Mammary epithelial cell (primary cell): ENCODE measurements around the gene PDIA6.

Experiments
- EZH2 ChIP-seq: IDR thresholded peaks from 2 replicates; pipeline ENCODE4 v1.6.1; 2012; ENCODE audit warnings: low read length, inconsistent platforms, borderline replicate concordance
- TF ChIP-seq, protein P1 (sequence below), 2 donors: IDR thresholded peaks in 1 of 2; conservative IDR thresholded peaks in 1 of 2; 2 replicates each; pipeline ENCODE4 v1.5.1; 2011 to 2012; ENCODE audit warnings: inconsistent platforms in 2 of 2, low read length in 2 of 2, mild to moderate bottlenecking in 2 of 2, control low read depth in 1 of 2, low read depth in 1 of 2; ENCODE audit not compliant: insufficient read depth in 1 of 2; ENCODE audit errors: extremely low read depth in 1 of 2

DNA sequence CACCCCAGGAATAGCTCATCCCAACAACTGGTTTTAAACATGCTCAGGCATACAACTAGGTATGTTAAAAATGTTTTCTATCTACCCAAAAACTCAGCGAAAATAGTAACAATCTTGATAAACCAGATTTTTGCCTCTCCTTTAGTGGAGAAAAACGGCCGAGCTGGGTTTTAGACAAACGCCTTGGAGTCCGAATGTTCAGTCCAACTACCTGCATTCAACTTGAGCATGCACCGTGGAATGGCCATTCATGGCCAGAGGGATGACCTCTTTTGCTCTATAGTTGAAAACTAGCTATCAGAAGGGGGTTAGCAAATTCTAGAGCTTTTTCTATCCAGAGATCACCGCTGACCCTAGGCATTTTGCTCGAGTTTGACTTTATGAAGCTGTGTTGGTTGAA lies 30.8 kb downstream of the PDIA6 start:
- TF ChIP-seq, protein P1, sequence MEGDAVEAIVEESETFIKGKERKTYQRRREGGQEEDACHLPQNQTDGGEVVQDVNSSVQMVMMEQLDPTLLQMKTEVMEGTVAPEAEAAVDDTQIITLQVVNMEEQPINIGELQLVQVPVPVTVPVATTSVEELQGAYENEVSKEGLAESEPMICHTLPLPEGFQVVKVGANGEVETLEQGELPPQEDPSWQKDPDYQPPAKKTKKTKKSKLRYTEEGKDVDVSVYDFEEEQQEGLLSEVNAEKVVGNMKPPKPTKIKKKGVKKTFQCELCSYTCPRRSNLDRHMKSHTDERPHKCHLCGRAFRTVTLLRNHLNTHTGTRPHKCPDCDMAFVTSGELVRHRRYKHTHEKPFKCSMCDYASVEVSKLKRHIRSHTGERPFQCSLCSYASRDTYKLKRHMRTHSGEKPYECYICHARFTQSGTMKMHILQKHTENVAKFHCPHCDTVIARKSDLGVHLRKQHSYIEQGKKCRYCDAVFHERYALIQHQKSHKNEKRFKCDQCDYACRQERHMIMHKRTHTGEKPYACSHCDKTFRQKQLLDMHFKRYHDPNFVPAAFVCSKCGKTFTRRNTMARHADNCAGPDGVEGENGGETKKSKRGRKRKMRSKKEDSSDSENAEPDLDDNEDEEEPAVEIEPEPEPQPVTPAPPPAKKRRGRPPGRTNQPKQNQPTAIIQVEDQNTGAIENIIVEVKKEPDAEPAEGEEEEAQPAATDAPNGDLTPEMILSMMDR (conservative IDR thresholded peaks at IDR 0.05 in 1 of 2, IDR thresholded peaks at IDR 0.05 in 1 of 2; ENCODE audit: extremely low read depth in 1 of 2, insufficient read depth in 1 of 2, low read depth in 1 of 2, low read length in 2 of 2): no peak
- no peak for TF ChIP-seq EZH2
